ENCODE results near the gene CPXM2. TPM values are rescaled to one million over a fixed set of nuclear protein-coding genes. Genes with fewer than 3 reads are reported as not detected.

Gene CPXM2
- polyA plus RNA-seq, 1 donor (not counting 4 experiments of a cell fraction or from before 2014, with no cell fraction given) = 0.03 TPM

- dilution Hi-C loops (cut with MboI; ENCODE audit: extremely low pct_ligation_motif_present, low sequenced_read_pairs) = no loop called here
- DNase-seq (ENCODE audit: low read depth, low spot score) (no peak), FAIRE-seq (no peak)
- no peak overlapping the region for H3K27ac ChIP-seq (ENCODE audit: control insufficient read depth, insufficient read depth, low read length)
- no peak overlapping the region for H3K9ac ChIP-seq (ENCODE audit: control insufficient read depth, extremely low read depth, insufficient read depth, low read length)
- H3K36me3 ChIP-seq (ENCODE audit: control insufficient read depth in 2 of 2, extremely low read depth in 1 of 2, insufficient read depth in 2 of 2, low read length in 2 of 2) = no peaks in the 10 kb centered on the region
- H3K27me3 ChIP-seq (ENCODE audit: control insufficient read depth, extremely low read depth, insufficient read depth, low read length) = peaks cover 31% of the 10 kb centered on the region
- H3K4me3 ChIP-seq (ENCODE audit: control insufficient read depth in 2 of 3, extremely low read depth in 1 of 3, insufficient read depth in 2 of 3, low read depth in 1 of 3, low read length in 3 of 3) = no peak overlapping the region
- no peaks in the 10 kb centered on the region for H3K79me2 ChIP-seq (ENCODE audit: control insufficient read depth, insufficient read depth, low read length)
- no peaks in the 10 kb centered on the region for H3K9me1 ChIP-seq (ENCODE audit: control insufficient read depth, extremely low read depth, insufficient read depth, low read length)
- peaks cover 2% of the 10 kb centered on the region for H3K9me3 ChIP-seq (ENCODE audit: control insufficient read depth, low read depth, low read length)
- H4K20me1 ChIP-seq (ENCODE audit: control insufficient read depth, extremely low read depth, insufficient read depth, low read length) = no peaks in the 10 kb centered on the region
- TF ChIP-seq EZH2 (IDR thresholded peaks at IDR 0.05; ENCODE audit: low read length) (no peak), CTCF (optimal IDR thresholded peaks at IDR 0.05 in 1 of 3, IDR thresholded peaks at IDR 0.05 in 1 of 3, conservative IDR thresholded peaks at IDR 0.05 in 1 of 3; ENCODE audit: extremely low read depth in 1 of 3, insufficient read depth in 2 of 3, low read length in 3 of 3) (no peak)
- H2AFZ ChIP-seq (ENCODE audit: control insufficient read depth, low read length) = no peak overlapping the region
- no peak overlapping the region for H3K4me2 ChIP-seq (ENCODE audit: control insufficient read depth, extremely low read depth, insufficient read depth, low read depth, low read length)
- H3K4me1 ChIP-seq (ENCODE audit: control insufficient read depth, extremely low read depth, insufficient read depth, low read length) = peaks cover 2% of the 10 kb centered on the region
Observed at GRCh38 chr10:123774132-123774742, 117.4 kb downstream of the CPXM2 start.

GRCh38 chr10:123772645-123773508 is 118.7 kb downstream of the CPXM2 start:
- Histone ChIP-seq H3K27ac (ENCODE audit: control insufficient read depth, insufficient read depth, low read length) (no peak overlapping the region), H3K9me3 (ENCODE audit: control insufficient read depth, low read depth, low read length) (peaks cover 2% of the 10 kb centered on the region), H3K36me3 (ENCODE audit: control insufficient read depth in 2 of 2, extremely low read depth in 1 of 2, insufficient read depth in 2 of 2, low read length in 2 of 2) (no peaks in the 10 kb centered on the region), H3K4me3 (ENCODE audit: control insufficient read depth in 2 of 3, extremely low read depth in 1 of 3, insufficient read depth in 2 of 3, low read depth in 1 of 3, low read length in 3 of 3) (no peak overlapping the region), H4K20me1 (ENCODE audit: control insufficient read depth, extremely low read depth, insufficient read depth, low read length) (no peaks in the 10 kb centered on the region), H3K27me3 (ENCODE audit: control insufficient read depth, extremely low read depth, insufficient read depth, low read length) (peaks cover 21% of the 10 kb centered on the region), H3K79me2 (ENCODE audit: control insufficient read depth, insufficient read depth, low read length) (no peaks in the 10 kb centered on the region), H3K9me1 (ENCODE audit: control insufficient read depth, extremely low read depth, insufficient read depth, low read length) (no peaks in the 10 kb centered on the region), H2AFZ (ENCODE audit: control insufficient read depth, low read length) (no peak overlapping the region), H3K9ac (ENCODE audit: control insufficient read depth, extremely low read depth, insufficient read depth, low read length) (no peak overlapping the region), H3K4me2 (ENCODE audit: control insufficient read depth, extremely low read depth, insufficient read depth, low read depth, low read length) (no peak overlapping the region), H3K4me1 (ENCODE audit: control insufficient read depth, extremely low read depth, insufficient read depth, low read length) (no peaks in the 10 kb centered on the region)
- dilution Hi-C loops (cut with MboI; ENCODE audit: extremely low pct_ligation_motif_present, low sequenced_read_pairs) = no loop called here
- FAIRE-seq = no peak
- TF ChIP-seq EZH2 (IDR thresholded peaks at IDR 0.05; ENCODE audit: low read length) = no peak
- no peak for TF ChIP-seq CTCF (optimal IDR thresholded peaks at IDR 0.05 in 1 of 3, IDR thresholded peaks at IDR 0.05 in 1 of 3, conservative IDR thresholded peaks at IDR 0.05 in 1 of 3; ENCODE audit: extremely low read depth in 1 of 3, insufficient read depth in 2 of 3, low read length in 3 of 3)
- no peak for DNase-seq (ENCODE audit: low read depth, low spot score)
